ENCODE results near the gene ZNF827. TPM values are rescaled to one million over a fixed set of nuclear protein-coding genes. Genes with fewer than 3 reads are reported as not detected.
A peak's percentile ranks its signal among the peaks of the same experiment; 100 is the strongest.

The ZNF827 gene
- total and polyA plus RNA-seq, 8 donors, result 3.8 to 13.8 (median 5.1) TPM

- Histone ChIP-seq H3K9me3 (no peaks in the 10 kb centered on the region), H3K27ac (no peak overlapping the region), H3K4me1 (no peaks in the 10 kb centered on the region), H3K36me3 (no peaks in the 10 kb centered on the region), H3K4me3 (no peak overlapping the region), H3K27me3 (no peaks in the 10 kb centered on the region)
- FAIRE-seq (no peak), DNase-seq (no peak), ATAC-seq (peak in 2 of 4 donors; percentile 35 to 48)
- 87 to 91% methylated on average over 3 of the region's 3 CpGs for WGBS, 2 donors
- TF ChIP-seq, protein P1, sequence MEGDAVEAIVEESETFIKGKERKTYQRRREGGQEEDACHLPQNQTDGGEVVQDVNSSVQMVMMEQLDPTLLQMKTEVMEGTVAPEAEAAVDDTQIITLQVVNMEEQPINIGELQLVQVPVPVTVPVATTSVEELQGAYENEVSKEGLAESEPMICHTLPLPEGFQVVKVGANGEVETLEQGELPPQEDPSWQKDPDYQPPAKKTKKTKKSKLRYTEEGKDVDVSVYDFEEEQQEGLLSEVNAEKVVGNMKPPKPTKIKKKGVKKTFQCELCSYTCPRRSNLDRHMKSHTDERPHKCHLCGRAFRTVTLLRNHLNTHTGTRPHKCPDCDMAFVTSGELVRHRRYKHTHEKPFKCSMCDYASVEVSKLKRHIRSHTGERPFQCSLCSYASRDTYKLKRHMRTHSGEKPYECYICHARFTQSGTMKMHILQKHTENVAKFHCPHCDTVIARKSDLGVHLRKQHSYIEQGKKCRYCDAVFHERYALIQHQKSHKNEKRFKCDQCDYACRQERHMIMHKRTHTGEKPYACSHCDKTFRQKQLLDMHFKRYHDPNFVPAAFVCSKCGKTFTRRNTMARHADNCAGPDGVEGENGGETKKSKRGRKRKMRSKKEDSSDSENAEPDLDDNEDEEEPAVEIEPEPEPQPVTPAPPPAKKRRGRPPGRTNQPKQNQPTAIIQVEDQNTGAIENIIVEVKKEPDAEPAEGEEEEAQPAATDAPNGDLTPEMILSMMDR (IDR thresholded peaks at IDR 0.05), result no peak
- intact Hi-C loops (cut with DNase I), result no loop called here
Measured at GRCh38 chr4:145830699-145831098, 107.9 kb downstream of the ZNF827 start.

DNA sequence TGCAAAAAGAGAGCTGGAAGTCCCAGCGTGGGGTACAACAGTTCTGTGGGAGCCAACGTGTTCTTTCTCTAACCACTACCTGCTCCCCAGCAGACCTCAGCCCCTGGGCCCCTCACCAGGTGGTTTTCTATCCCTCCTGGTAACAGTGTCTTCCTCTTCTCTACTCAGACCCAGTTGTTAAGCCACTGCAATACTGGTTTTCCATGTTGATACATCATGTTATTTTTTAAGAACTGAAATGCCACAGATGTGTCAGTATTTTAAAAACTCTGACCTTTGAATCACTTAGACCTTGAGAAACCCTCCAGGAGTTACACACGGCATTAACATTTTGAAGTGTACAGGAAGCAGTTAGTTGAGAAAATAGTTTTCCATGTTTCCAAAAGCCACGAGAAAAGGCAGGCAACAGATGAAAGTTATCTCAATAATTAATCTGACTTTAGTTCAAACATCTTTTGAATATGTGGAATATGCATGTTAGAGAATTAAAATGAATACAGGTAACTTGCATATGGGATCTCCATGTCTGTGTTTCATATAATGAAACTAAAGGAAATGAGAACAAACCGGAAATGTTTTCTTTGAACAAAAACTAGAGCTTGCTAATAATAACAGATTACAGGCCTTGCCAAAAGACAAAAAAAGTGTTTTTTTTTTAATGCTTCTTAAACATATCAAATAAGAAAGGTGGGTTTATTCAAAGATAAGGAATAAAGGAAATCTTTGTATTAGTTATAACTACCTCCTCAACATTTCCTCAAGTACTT lies 108.8 kb downstream of the ZNF827 start:
- TF ChIP-seq, protein P1 (IDR thresholded peaks at IDR 0.05), result no peak
- H3K36me3 ChIP-seq, result no peaks in the 10 kb centered on the region
- no peaks in the 10 kb centered on the region for H3K27me3 ChIP-seq
- H3K4me3 ChIP-seq, result no peak overlapping the region
- FAIRE-seq, result peak; percentile 9
- DNase-seq, result no peak
- intact Hi-C loops (cut with DNase I), result no loop called here
- WGBS, 2 donors, result 72 to 74% methylated on average over 5 of the region's 5 CpGs
- no peaks in the 10 kb centered on the region for H3K9me3 ChIP-seq
- ATAC-seq, result no peak
- no peaks in the 10 kb centered on the region for H3K4me1 ChIP-seq
- no peak overlapping the region for H3K27ac ChIP-seq

DNA sequence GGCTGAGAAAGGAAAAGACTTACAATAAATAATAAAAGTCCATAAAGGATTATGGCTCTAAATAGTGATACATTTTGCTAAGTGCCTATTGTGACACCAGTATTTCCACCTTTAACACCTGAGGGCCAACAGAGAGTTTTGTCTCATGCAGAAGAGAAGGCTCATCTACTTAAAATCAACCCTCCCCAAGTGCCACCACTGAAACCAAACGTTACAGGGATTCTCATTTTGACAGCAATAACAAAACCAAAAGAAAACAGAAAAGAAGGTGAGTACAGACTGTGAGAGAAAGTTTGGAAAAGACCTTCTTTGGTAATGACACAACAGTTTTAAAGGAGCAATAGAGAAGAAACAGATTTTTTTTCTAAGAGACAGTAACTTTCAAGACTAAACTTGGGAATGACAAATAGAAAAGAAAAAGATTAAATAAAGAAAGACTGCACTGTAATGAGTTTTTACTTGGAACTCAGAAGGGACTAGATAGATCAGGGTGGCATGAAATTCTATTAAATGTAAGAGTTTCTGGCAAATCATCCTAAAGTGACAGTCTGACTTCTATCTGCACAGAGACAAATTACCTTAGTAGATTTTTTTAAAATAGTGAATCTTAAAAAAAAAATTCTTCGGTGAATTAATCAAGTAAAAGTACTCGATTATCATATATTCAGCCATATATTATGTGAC lies 109.7 kb downstream of the ZNF827 start:
- H3K36me3 ChIP-seq, result no peaks in the 10 kb centered on the region
- H3K27me3 ChIP-seq, result no peaks in the 10 kb centered on the region
- FAIRE-seq (no peak), DNase-seq (no peak), ATAC-seq (no peak)
- TF ChIP-seq, protein P1 (IDR thresholded peaks at IDR 0.05), result no peak
- intact Hi-C loops (cut with DNase I), result no loop called here
- no peaks in the 10 kb centered on the region for H3K9me3 ChIP-seq
- no peak overlapping the region for H3K4me3 ChIP-seq
- WGBS, 2 donors, result 69 to 81% methylated on average over 3 of the region's 3 CpGs
- no peaks in the 10 kb centered on the region for H3K4me1 ChIP-seq
- no peak overlapping the region for H3K27ac ChIP-seq

DNA sequence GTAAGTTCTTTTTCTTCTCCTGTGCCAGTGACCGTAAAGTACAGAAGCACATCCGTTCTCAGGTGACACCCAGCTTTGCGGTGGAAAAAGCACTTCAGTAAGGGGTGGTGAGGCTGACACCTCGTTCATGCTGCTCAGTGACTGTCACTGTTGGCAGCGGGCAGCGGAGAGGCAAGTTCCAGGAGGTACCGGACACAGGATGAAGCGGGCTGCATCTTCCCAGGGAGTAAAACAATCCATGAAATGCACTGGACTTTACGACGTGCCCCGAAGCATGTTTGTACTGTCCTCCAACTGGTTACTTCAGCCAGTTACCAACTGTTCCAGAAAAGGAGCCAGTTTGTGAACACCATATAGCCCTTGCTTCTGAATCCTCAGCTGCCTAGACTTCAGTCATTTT lies 110.7 kb downstream of the ZNF827 start:
- FAIRE-seq (no peak), DNase-seq (no peak), ATAC-seq (no peak)
- 83 to 88% methylated on average over 11 of the region's 11 CpGs for WGBS, 2 donors
- Histone ChIP-seq H3K4me3 (no peak overlapping the region), H3K36me3 (no peaks in the 10 kb centered on the region), H3K27ac (no peak overlapping the region), H3K4me1 (no peaks in the 10 kb centered on the region), H3K27me3 (no peaks in the 10 kb centered on the region), H3K9me3 (no peaks in the 10 kb centered on the region)
- TF ChIP-seq, protein P1 (IDR thresholded peaks at IDR 0.05), result no peak
- intact Hi-C loops (cut with DNase I), result no loop called here

GRCh38 chr4:145825255-145825654 lies 113.4 kb downstream of the ZNF827 start:
- Histone ChIP-seq H3K4me3 (no peak overlapping the region), H3K9me3 (no peaks in the 10 kb centered on the region), H3K36me3 (no peaks in the 10 kb centered on the region), H3K4me1 (no peaks in the 10 kb centered on the region), H3K27me3 (no peaks in the 10 kb centered on the region), H3K27ac (no peak overlapping the region)
- DNase-seq (peak in 1 of 6 donors; percentile 40), FAIRE-seq (no peak), ATAC-seq (no peak)
- intact Hi-C loops (cut with DNase I), result no loop called here
- 96 to 99% methylated on average over 7 of the region's 7 CpGs for WGBS, 2 donors
- TF ChIP-seq, protein P1 (IDR thresholded peaks at IDR 0.05), result no peak
